Gastroesophageal sphincter (tissue), 4 donors: Measurements from ENCODE around the gene RERE. TPM values are rescaled to one million over a fixed set of nuclear protein-coding genes. Genes with fewer than 3 reads are reported as not detected.
"Not testable (repeated sequence)": the region's sequence is repeated elsewhere in the genome, so short reads cannot be mapped to it uniquely, and the experiment has no call there.

ENCODE experiments used
- ATAC-seq: fragments of 150-250 bp; one replicate; pipeline ENCODE4 v1.9.1; 2016; ENCODE audit warnings: mild to moderate bottlenecking, moderate library complexity
- H3K27ac ChIP-seq, 4 donors: fragments of 200-600 bp; sonication (generic) in 3 of 4; 1 replicate in 3 of 4; 2 replicates in 1 of 4; pipeline ENCODE4 v1.5.1; 2016 to 2019
- H3K27me3 ChIP-seq: fragments of 200-600 bp; sonication (generic); one replicate; pipeline ENCODE4 v1.5.1; 2019
- H3K36me3 ChIP-seq, 2 donors: fragments of 200-600 bp; sonication (generic); one replicate each; pipeline ENCODE4 v1.5.1; 2019; ENCODE audit warnings: control low read depth in 1 of 2
- H3K4me1 ChIP-seq, 3 donors: fragments of 200-600 bp; sonication (generic); 1 replicate in 2 of 3; 2 replicates in 1 of 3; pipeline ENCODE4 v1.5.1; 2016 to 2019; ENCODE audit warnings: control low read depth in 2 of 3
- H3K4me3 ChIP-seq, 2 donors: fragments of 200-600 bp; sonication (generic); one replicate each; pipeline ENCODE4 v1.5.1; 2019; ENCODE audit warnings: mild to moderate bottlenecking in 1 of 2, moderate library complexity in 1 of 2
- H3K9me3 ChIP-seq, 3 donors: fragments of 200-600 bp; sonication (generic); one replicate each; pipeline ENCODE4 v1.5.1; 2017 to 2019; ENCODE audit warnings: control low read depth in 2 of 3
- CTCF ChIP-seq, 4 experiments: fragments of 200-600 bp in 2 of 4; fragments of 450-650 bp in 2 of 4; sonication (generic) in 1 of 4; IDR thresholded peaks; one replicate each; pipeline ENCODE4 v1.5.1; 2017 to 2019; ENCODE audit warnings: antibody characterized with exemption in 4 of 4, mild to moderate bottlenecking in 2 of 4, moderate library complexity in 2 of 4
- EP300 ChIP-seq: sonication (generic); formaldehyde crosslinking; IDR thresholded peaks from one replicate; pipeline ENCODE4 v1.6.1; 2017; ENCODE audit warnings: antibody characterized with exemption, mild to moderate bottlenecking
- POLR2A ChIP-seq, 2 donors: fragments of 450-650 bp; IDR thresholded peaks; one replicate each; pipeline ENCODE4 v1.6.1; 2017; ENCODE audit warnings: antibody characterized with exemption in 2 of 2, mild to moderate bottlenecking in 2 of 2, moderate library complexity in 1 of 2
- POLR2AphosphoS5 ChIP-seq: sonication (generic); formaldehyde crosslinking; IDR thresholded peaks from one replicate; pipeline ENCODE4 v1.6.1; 2017; ENCODE audit warnings: antibody characterized with exemption
- WGBS, 2 donors: methylation state at CpG; one replicate each; pipeline ENCODE4 v1.1.5; 2018; ENCODE audit warnings: low coverage in 1 of 2; 5-methylcytosine and 5-hydroxymethylcytosine counted together
- total RNA-seq, 4 donors: library from RNA; depleted of rRNA; stranded (reverse); fragments of >200 nt; gene quantifications; one replicate each; pipeline ENCODE4 v1.1.0, GENCODE V29; 2016

The RERE gene
- total RNA-seq, 4 donors from 2014 or later, result 112 to 212 (median 139) TPM

- Histone ChIP-seq H3K4me3 (peak overlapping the region; percentile 70 to 91), H3K27ac (peak overlapping the region; percentile 88 to 95 (median 92)), H3K9me3 (no peaks in the 10 kb centered on the region), H3K36me3 (no peaks in the 10 kb centered on the region), H3K4me1 (peaks cover 0 to 76% (median 15%) of the 10 kb centered on the region in 3 donors), H3K27me3 (no peaks in the 10 kb centered on the region)
- TF ChIP-seq POLR2A (IDR thresholded peaks at IDR 0.05) (no peak), EP300 (no peak), POLR2AphosphoS5 (no peak), CTCF (IDR thresholded peaks at IDR 0.05) (no peak)
- WGBS, 2 donors, result 6 to 14% methylated on average over 6 to 7 of the region's 7 CpGs
- no peak for ATAC-seq
Observed at GRCh38 chr1:8701794-8702471, 115.5 kb downstream of the RERE start.

- no peak overlapping the region for H3K4me3 ChIP-seq
- H3K4me1 ChIP-seq, result peaks cover 0 to 60% (median 9%) of the 10 kb centered on the region in 3 donors
- H3K9me3 ChIP-seq, result no peaks in the 10 kb centered on the region
- H3K36me3 ChIP-seq, result no peaks in the 10 kb centered on the region
- no peaks in the 10 kb centered on the region for H3K27me3 ChIP-seq
- TF ChIP-seq POLR2A (IDR thresholded peaks at IDR 0.05), result no peak
- no peak for TF ChIP-seq CTCF (IDR thresholded peaks at IDR 0.05)
- TF ChIP-seq POLR2AphosphoS5, result no peak
- no peak for TF ChIP-seq EP300
- ATAC-seq, result no peak
- H3K27ac ChIP-seq, result no peak overlapping the region
- WGBS, 2 donors, result 90 to 92% methylated on average over 4 of the region's 7 CpGs
Observed at GRCh38 chr1:8699679-8700078, 117.8 kb downstream of the RERE start.

- no peak for TF ChIP-seq CTCF (IDR thresholded peaks at IDR 0.05)
- no peak for TF ChIP-seq EP300
- no peak for TF ChIP-seq POLR2AphosphoS5
- TF ChIP-seq POLR2A (IDR thresholded peaks at IDR 0.05), result no peak
- Histone ChIP-seq H3K36me3 (no peaks in the 10 kb centered on the region), H3K9me3 (no peaks in the 10 kb centered on the region), H3K27me3 (no peaks in the 10 kb centered on the region), H3K4me1 (peaks cover 0 to 55% (median 9%) of the 10 kb centered on the region in 3 donors), H3K4me3 (no peak overlapping the region), H3K27ac (no peak overlapping the region)
- WGBS, 2 donors, result 79 to 86% methylated on average over 3 of the region's 3 CpGs
- no peak for ATAC-seq
Observed at GRCh38 chr1:8698937-8699447, 118.4 kb downstream of the RERE start.

GRCh38 chr1:8698012-8698630 is 119.3 kb downstream of the RERE start:
- ATAC-seq, result no peak
- WGBS, 2 donors, result 75 to 79% methylated on average over 3 of the region's 3 CpGs
- TF ChIP-seq CTCF (IDR thresholded peaks at IDR 0.05), result no peak
- TF ChIP-seq POLR2A (IDR thresholded peaks at IDR 0.05), result no peak
- TF ChIP-seq EP300, result no peak
- TF ChIP-seq POLR2AphosphoS5, result no peak

GRCh38 chr1:8695442-8695841 is 122.0 kb downstream of the RERE start:
- not testable (repeated sequence) for H3K27me3 ChIP-seq, H3K4me3 ChIP-seq, ATAC-seq, H3K36me3 ChIP-seq, H3K27ac ChIP-seq, H3K9me3 ChIP-seq
- peaks cover 0 to 63% (median 5%) of the 10 kb centered on the region in 3 donors for H3K4me1 ChIP-seq
- 96% methylated on average over 2 of the region's 4 CpGs; no CpG with 5 or more reads in 1 of the 2 donors for WGBS, 2 donors

More at GRCh38 chr1:8698012-8698630, 119.3 kb downstream of the RERE start:
- Histone ChIP-seq H3K36me3 (no peaks in the 10 kb centered on the region), H3K27ac (no peak overlapping the region), H3K9me3 (no peaks in the 10 kb centered on the region), H3K4me3 (no peak overlapping the region), H3K27me3 (no peaks in the 10 kb centered on the region), H3K4me1 (peaks cover 0 to 57% (median 9%) of the 10 kb centered on the region in 3 donors)
